Heart left ventricle (tissue), 16 donors: Measurements from ENCODE around the gene TFF3. TPM values are rescaled to one million over a fixed set of nuclear protein-coding genes. Genes with fewer than 3 reads are reported as not detected.

Experiments
- ATAC-seq, 4 donors: fragments of 200-7000 bp; cut with Tn5 transposase; one replicate each; pipeline ENCODE4 v1.9.1; 2020 to 2022; ENCODE audit warnings: moderate library complexity in 4 of 4, mild to moderate bottlenecking in 3 of 4, moderate number of reproducible peaks in 1 of 4
- DNase-seq, 5 donors: peaks; one replicate each; pipeline ENCODE4 v3.0.0-alpha.2; 2020
- H3K27ac ChIP-seq, 12 donors: fragments of 200-600 bp; sonication (generic) in 4 of 12; one replicate each; pipeline versions ENCODE4 v1.5.0 to v1.8.0; 2016 to 2022; ENCODE audit warnings: mild to moderate bottlenecking in 2 of 12
- H3K27me3 ChIP-seq, 9 donors: fragments of 200-600 bp; sonication (generic) in 2 of 9; one replicate each; pipeline versions ENCODE4 v1.5.1 to v1.8.0; 2016 to 2022; ENCODE audit warnings: mild to moderate bottlenecking in 3 of 9
- H3K36me3 ChIP-seq, 9 donors: fragments of 200-600 bp; sonication (generic) in 2 of 9; one replicate each; pipeline versions ENCODE4 v1.5.0 to v1.8.0; 2018 to 2022; ENCODE audit warnings: mild to moderate bottlenecking in 2 of 9
- H3K4me1 ChIP-seq, 12 donors: fragments of 200-600 bp; sonication (generic) in 4 of 12; one replicate each; pipeline versions ENCODE4 v1.5.0 to v1.8.0; 2016 to 2022; ENCODE audit warnings: mild to moderate bottlenecking in 3 of 12
- H3K4me3 ChIP-seq, 12 donors: fragments of 200-600 bp; sonication (generic) in 4 of 12; one replicate each; pipeline versions ENCODE4 v1.5.0 to v1.8.0; 2017 to 2022; ENCODE audit warnings: mild to moderate bottlenecking in 9 of 12, moderate library complexity in 4 of 12
- H3K9me3 ChIP-seq, 12 donors: fragments of 200-600 bp; sonication (generic) in 4 of 12; one replicate each; pipeline versions ENCODE4 v1.5.0 to v1.8.0; 2016 to 2022; ENCODE audit warnings: mild to moderate bottlenecking in 1 of 12
- POLR2A ChIP-seq, 2 donors: fragments of 450-650 bp; IDR thresholded peaks; one replicate each; pipeline ENCODE4 v1.6.1; 2017; ENCODE audit warnings: antibody characterized with exemption in 2 of 2, mild to moderate bottlenecking in 2 of 2, moderate library complexity in 2 of 2
- WGBS, 4 donors: extraction: QIAGEN DNeasy Blood & Tissue Kit in 2 of 4; methylation state at CpG; one replicate each; pipeline versions ENCODE4 v1.1.5 to v1.1.7; 2013 to 2018; 5-methylcytosine and 5-hydroxymethylcytosine counted together
- intact Hi-C, 10 donors: fragments of 100-400 bp; cut with DNase I; formaldehyde crosslinking; loops; one replicate each; pipeline versions ENCODE4 v1.11.1 to v1.14.2; 2022
- polyA plus RNA-seq, 2 donors: library from polyadenylated mRNA; stranded (reverse); fragments of 200-250 nt; gene quantifications; one replicate each; pipeline ENCODE4 v1.2.3, GENCODE V29; 2013
- total RNA-seq, 9 donors: library from RNA; depleted of rRNA in 2 of 9; stranded (reverse); fragments of >200 nt in 2 of 9; fragmentation: NEBNext Ultra II Directional in 3 of 9; extraction: Animal tissue kit (Norgen Biotek cat#: 25700) in 3 of 9; gene quantifications; one replicate each; pipeline versions ENCODE4 v1.1.0 to v1.2.4, GENCODE V29; 2016 to 2023
- TF ChIP-seq, protein P1 (sequence below), 12 donors: fragments of 200-600 bp; sonication (generic) in 4 of 12; IDR thresholded peaks; one replicate each; pipeline versions ENCODE4 v1.5.0 to v1.8.0; 2018 to 2022; ENCODE audit warnings: antibody characterized with exemption in 12 of 12, mild to moderate bottlenecking in 5 of 12
- donor health status: ischemic (EF 13 %, LVEDD 7.1; RV severe dilation, severe dysfunction).
- donor health status: healthy with polysubstance abuse.
- donor health status: DM: no; HTN: yes; CAD: no.
- donor health status: DM: no; HTN: no; CAD: no.
- donor health status: ischemic (EF 25% LVEDD 6.9; RV normal size, moderate dysfunction).
- donor health status: ischemic (EF 25% LVEDD 5.7; RV mildly dilated, moderate dysfunction).
- donor health status: healthy.
- donor health status: DM: yes; HTN: yes; CAD: no.
- donor health status: ischemic (EF 35%, LVEDD 5.7; RV mildly dilated, moderate dysfunction).
- donor health status: nonischemic (EF 11% LVEDD 7.7; RV severe dilation, severe dysfunction).
- donor health status: DM: yes; HTN: yes; CAD: no.
- donor health status: PGD.
- donor health status: ischemic (EF 29% LVEDD 5.4; RV normal size, mild dysfunction).
- donor health status: nonischemic (EF 23%, LVEDD 6.1; RV moderate dilation, normal function).

TFF3 gene
- total and polyA plus RNA-seq, 11 donors = 0.75 to 10.8 (median 3.0) TPM

DNA sequence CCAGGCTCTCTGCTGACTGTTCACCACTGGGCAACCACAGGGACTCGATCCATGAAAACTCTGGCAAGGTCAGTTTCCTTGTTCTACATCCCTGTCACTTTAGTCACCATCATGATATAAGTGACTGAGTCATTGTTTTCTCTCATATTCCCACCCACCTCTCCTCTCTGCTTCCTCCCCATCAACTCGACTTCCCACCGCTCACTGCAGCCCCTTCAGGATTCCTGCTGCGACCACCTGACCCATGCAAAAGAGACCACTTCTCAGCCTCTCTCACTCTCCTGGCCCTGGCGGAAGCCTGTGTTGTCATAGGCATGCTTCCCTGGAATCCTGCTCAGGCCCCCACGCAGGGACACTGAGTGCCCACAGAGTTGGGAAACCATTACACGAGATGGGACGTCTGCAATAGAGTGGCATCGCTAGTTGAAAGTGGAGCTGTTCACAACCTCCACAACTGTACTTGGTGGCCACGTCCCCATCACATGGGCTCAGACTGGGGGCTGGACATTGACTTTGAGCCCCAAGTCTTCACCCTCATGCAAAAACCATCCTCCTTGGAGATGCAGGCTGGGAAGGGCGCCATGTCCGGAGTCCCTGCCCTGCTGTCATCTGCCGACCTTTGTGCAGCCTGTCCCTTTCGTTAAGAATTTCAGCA, 37.4 kb upstream of the TFF3 start:
- WGBS, 4 donors = 77 to 90% (median 84%) methylated on average over 14 of the region's 14 CpGs
- Histone ChIP-seq H3K27ac (no peak overlapping the region), H3K4me1 (no peaks in the 10 kb centered on the region), H3K27me3 (peaks cover 0 to 5% (median 0%) of the 10 kb centered on the region in 9 donors), H3K9me3 (peaks cover 0 to 31% (median 11%) of the 10 kb centered on the region in 12 donors), H3K4me3 (no peak overlapping the region), H3K36me3 (no peaks in the 10 kb centered on the region)
- DNase-seq = no peak
- intact Hi-C loops = no loop called here
- no peak for TF ChIP-seq POLR2A (IDR thresholded peaks at IDR 0.05)
- TF ChIP-seq, protein P1, sequence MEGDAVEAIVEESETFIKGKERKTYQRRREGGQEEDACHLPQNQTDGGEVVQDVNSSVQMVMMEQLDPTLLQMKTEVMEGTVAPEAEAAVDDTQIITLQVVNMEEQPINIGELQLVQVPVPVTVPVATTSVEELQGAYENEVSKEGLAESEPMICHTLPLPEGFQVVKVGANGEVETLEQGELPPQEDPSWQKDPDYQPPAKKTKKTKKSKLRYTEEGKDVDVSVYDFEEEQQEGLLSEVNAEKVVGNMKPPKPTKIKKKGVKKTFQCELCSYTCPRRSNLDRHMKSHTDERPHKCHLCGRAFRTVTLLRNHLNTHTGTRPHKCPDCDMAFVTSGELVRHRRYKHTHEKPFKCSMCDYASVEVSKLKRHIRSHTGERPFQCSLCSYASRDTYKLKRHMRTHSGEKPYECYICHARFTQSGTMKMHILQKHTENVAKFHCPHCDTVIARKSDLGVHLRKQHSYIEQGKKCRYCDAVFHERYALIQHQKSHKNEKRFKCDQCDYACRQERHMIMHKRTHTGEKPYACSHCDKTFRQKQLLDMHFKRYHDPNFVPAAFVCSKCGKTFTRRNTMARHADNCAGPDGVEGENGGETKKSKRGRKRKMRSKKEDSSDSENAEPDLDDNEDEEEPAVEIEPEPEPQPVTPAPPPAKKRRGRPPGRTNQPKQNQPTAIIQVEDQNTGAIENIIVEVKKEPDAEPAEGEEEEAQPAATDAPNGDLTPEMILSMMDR (IDR thresholded peaks at IDR 0.05) = no peak
- no peak for ATAC-seq

DNA sequence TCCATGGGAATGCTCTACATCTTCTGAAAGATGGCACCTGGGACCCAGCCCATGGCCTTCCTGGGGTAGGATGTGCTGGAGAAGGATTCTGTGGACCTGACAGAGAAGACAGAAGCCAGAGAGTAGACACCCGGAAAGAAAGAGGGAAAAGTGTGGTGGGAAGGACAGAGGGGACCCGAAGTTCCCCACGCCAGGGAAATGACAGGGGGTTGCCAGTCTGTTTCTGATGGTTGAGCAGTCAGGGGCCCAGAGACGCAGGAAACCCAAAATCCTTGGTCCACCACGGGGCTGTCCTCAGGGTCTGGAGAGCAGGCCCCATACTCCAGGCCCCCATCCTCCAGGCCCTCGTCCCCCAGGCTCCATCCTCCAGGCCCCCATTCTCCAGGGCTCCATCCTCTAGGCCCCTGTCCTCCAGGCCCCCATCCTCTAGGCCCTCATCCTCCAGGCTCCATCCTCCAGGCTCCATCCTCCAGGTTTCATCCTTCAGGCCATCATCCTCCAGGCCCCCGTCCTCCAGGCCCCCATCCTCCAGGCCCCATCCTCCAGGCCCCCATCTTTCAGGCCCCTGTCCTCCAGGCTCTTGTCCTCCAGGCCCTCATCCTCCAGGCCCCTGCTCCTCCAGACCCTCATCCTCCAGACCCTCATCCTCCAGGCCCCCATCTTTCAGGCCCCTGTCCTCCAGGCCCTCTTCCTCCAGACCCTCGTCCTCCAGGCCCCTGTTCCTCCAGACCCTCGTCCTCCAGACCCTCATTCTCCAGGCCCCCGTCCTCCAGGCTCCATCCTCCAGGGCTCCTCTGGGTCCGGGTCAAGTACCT, 36.6 kb upstream of the TFF3 start:
- no peak for DNase-seq
- intact Hi-C loops = no loop called here
- no peak for TF ChIP-seq POLR2A (IDR thresholded peaks at IDR 0.05)
- H3K9me3 ChIP-seq = peaks cover 0 to 28% (median 8%) of the 10 kb centered on the region in 12 donors
- H3K4me3 ChIP-seq = no peak overlapping the region
- H3K4me1 ChIP-seq = no peaks in the 10 kb centered on the region
- no peak for ATAC-seq
- WGBS, 4 donors = 77 to 84% (median 80%) methylated on average over 11 of the region's 11 CpGs
- peaks cover 0 to 5% (median 0%) of the 10 kb centered on the region in 9 donors for H3K27me3 ChIP-seq
- no peaks in the 10 kb centered on the region for H3K36me3 ChIP-seq
- H3K27ac ChIP-seq = no peak overlapping the region

DNA sequence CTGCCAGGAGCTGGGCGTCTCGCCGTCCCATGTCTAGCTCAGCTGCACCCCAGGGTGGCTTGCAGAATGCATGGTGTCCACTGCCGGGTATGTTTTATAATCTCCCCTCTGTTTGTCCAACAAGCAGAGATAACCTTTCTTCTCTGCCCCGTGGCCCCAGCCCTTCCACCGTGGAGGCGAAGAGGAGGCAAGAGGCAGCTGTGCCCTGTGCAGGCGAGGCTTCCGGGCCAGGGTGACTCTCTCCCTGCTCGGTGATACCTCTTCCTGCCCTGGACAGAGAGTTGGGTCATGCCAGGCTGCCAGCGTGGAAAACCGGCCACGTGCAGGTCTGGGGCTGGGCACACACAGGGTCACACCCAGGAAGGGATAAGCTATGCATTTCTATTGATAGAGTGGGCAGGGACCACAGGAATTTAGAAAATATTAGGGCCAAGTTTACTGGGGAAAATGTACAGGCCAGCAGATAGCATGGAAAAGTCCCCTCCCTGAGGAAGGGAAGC, 35.8 kb upstream of the TFF3 start, which contains the start of gene TFF2:
Gene TFF2 (minus strand): TSS at position 68 of the 500 bp plus-strand sequence. CDS start 37 bp downstream, at position 31.
- DNase-seq = no peak
- WGBS, 4 donors = 62 to 76% (median 70%) methylated on average over 13 of the region's 13 CpGs
- ATAC-seq = peak in 1 of 4 donors; percentile 33
- peaks cover 0 to 22% (median 6%) of the 10 kb centered on the region in 12 donors for H3K9me3 ChIP-seq
- no peaks in the 10 kb centered on the region for H3K4me1 ChIP-seq
- H3K4me3 ChIP-seq = no peak within 1 kb of the TSS
- no peaks in the 10 kb centered on the region for H3K36me3 ChIP-seq
- no peak for TF ChIP-seq POLR2A (IDR thresholded peaks at IDR 0.05)
- TF ChIP-seq, protein P1 (IDR thresholded peaks at IDR 0.05) = no peak
- H3K27ac ChIP-seq = no peak within 1 kb of the TSS
- H3K27me3 ChIP-seq = peaks cover 0 to 11% (median 0%) of the 10 kb centered on the region in 9 donors
- intact Hi-C loops = no loop called here

GRCh38 chr21:42350318-42350910, 35.2 kb upstream of the TFF3 start:
- DNase-seq = no peak
- no peak for ATAC-seq
- Histone ChIP-seq H3K9me3 (peaks cover 0 to 16% (median 5%) of the 10 kb centered on the region in 12 donors), H3K4me3 (no peak overlapping the region), H3K36me3 (no peaks in the 10 kb centered on the region), H3K4me1 (no peaks in the 10 kb centered on the region), H3K27ac (no peak overlapping the region), H3K27me3 (peaks cover 0 to 11% (median 0%) of the 10 kb centered on the region in 9 donors)
- 77 to 87% (median 80%) methylated on average over 11 of the region's 11 CpGs for WGBS, 4 donors
- TF ChIP-seq, protein P1 (IDR thresholded peaks at IDR 0.05) = no peak
- no peak for TF ChIP-seq POLR2A (IDR thresholded peaks at IDR 0.05)
- intact Hi-C loops = no loop called here
